Measurements from ENCODE around the gene GNGT2. TPM values are rescaled to one million over a fixed set of nuclear protein-coding genes. Genes with fewer than 3 reads are reported as not detected.

The GNGT2 gene
- total and polyA plus RNA-seq, 2 of the 4 experiments (the other 2 are of a cell fraction) = 0.18 to 0.79 TPM

DNA sequence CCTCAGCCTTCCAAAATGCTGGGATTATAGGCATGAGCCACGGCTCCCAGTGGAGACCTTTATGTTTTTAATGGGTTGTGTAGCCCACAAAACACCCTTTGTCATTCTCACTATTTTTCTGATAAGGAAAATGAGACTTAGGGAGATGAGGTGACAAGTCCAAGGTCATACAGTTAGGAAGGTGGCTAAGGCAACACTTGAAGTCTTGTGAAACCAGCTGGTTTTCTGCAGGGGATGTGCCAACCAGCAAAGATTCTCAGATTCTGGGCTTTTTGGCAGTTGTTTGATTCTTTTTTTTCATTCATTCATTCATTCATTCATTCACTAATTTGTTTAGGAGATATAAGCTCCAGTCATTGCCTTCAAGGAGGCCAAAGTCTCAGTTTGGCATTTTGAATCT lies 30.2 kb upstream of the GNGT2 start:
- BruUV-seq (replicated peaks) = no TSS peak

More for the DNA sequence above, 30.2 kb upstream of the GNGT2 start:
- Histone ChIP-seq H3K4me3 (ENCODE audit: insufficient read depth, low read depth, low read length) (no peak overlapping the region), H2BK20ac (ENCODE audit: low read depth, low read length) (no peak overlapping the region), H2BK5ac (ENCODE audit: low read depth, low read length, poor library complexity, severe bottlenecking) (no peak overlapping the region), H3K27ac (ENCODE audit: insufficient read depth, low read length) (no peak overlapping the region), H3K4ac (ENCODE audit: low read depth, low read length) (no peak overlapping the region), H2AFZ (replicated peaks; ENCODE audit: low read length, poor library complexity) (no peak overlapping the region), H3K9ac (ENCODE audit: low read depth, low read length) (no peak overlapping the region), H3K79me1 (ENCODE audit: low read depth in 1 of 2, low read length in 2 of 2) (no peaks in the 10 kb centered on the region), H3K27me3 (ENCODE audit: control insufficient read depth, insufficient read depth, low read length) (peaks cover 26% of the 10 kb centered on the region), H3K36me3 (ENCODE audit: control insufficient read depth, insufficient read depth, low read length) (no peaks in the 10 kb centered on the region), H2BK15ac (ENCODE audit: low read depth, low read length) (no peak overlapping the region), H3K4me1 (ENCODE audit: control insufficient read depth, insufficient read depth, low read length) (no peaks in the 10 kb centered on the region), H3K14ac (replicated peaks; ENCODE audit: low read depth, low read length) (no peak overlapping the region), H4K5ac (ENCODE audit: low read depth, low read length) (no peak overlapping the region), H3K18ac (ENCODE audit: low read depth, low read length) (no peak overlapping the region), H2AK5ac (ENCODE audit: low read depth, low read length) (no peak overlapping the region), H3K9me3 (ENCODE audit: control insufficient read depth, insufficient read depth, low read length) (no peaks in the 10 kb centered on the region), H3K56ac (ENCODE audit: extremely low read depth, insufficient read depth, low read length) (no peak overlapping the region), H3K4me2 (ENCODE audit: low read depth, low read length) (no peak overlapping the region), H2AK9ac (replicated peaks; ENCODE audit: low read depth, low read length, poor library complexity) (no peak overlapping the region), H3K9me1 (ENCODE audit: insufficient read depth, low read length) (no peaks in the 10 kb centered on the region), H2BK120ac (ENCODE audit: low read depth, low read length) (no peak overlapping the region), H4K91ac (ENCODE audit: insufficient read depth, low read depth, low read length) (no peak overlapping the region), H3K23ac (ENCODE audit: low read depth, low read length) (no peak overlapping the region), H4K8ac (ENCODE audit: low read depth in 2 of 2, low read length in 2 of 2) (no peak overlapping the region), H4K20me1 (ENCODE audit: insufficient read depth, low read length) (no peaks in the 10 kb centered on the region)
- TF ChIP-seq SMC3 (IDR thresholded peaks at IDR 0.05; ENCODE audit: low read depth, low read length) (no peak), MAZ (IDR thresholded peaks at IDR 0.05; ENCODE audit: borderline replicate concordance, low read depth, low read length) (no peak)
- ChIA-PET CTCF (interaction anchor here (0.6 kb wide), 1 partner anchor 13 kb away, joined by 3 read pairs; no protein-coding TSS in a partner anchor), POLR2A (ENCODE audit: unreplicated experiment) (no interaction called here)
- dilution Hi-C loops (cut with HindIII; ENCODE audit: low sequenced_read_pairs, unreplicated experiment) (no loop called here), in situ Hi-C loops (cut with MboI; ENCODE audit: low sequenced_read_pairs) (no loop called here), intact Hi-C loops (cut with micrococcal nuclease) (no loop called here)
- DNase-seq (no peak), ATAC-seq (ENCODE audit: low read depth) (no peak)
- no CpG with 5 or more reads among the region's 1 CpG for WGBS, 2 experiments (ENCODE audit: extremely low coverage in 2 of 2, insufficient read length in 1 of 2)

Measured in IMR-90 (cell line).